H9 (cell line): ENCODE results near the gene GPR153. TPM values are rescaled to one million over a fixed set of nuclear protein-coding genes. Genes with fewer than 3 reads are reported as not detected.

Experiments used
- DNase-seq: peaks from one replicate; pipeline ENCODE4 v3.0.0-alpha.2; 2017
- H2AFZ ChIP-seq: one replicate; pipeline ENCODE4 v1.6.1; 2013; ENCODE audit warnings: mild to moderate bottlenecking, low read length, control low read depth, moderate library complexity
- H2AK5ac ChIP-seq: 2 replicates; pipeline ENCODE4 v1.6.1; 2013; ENCODE audit warnings: low read length, control low read depth, mixed read lengths; ENCODE audit not compliant: insufficient read length
- H2BK120ac ChIP-seq: one replicate; pipeline ENCODE4 v1.6.1; 2013; ENCODE audit warnings: low read depth, mild to moderate bottlenecking, low read length, control low read depth, inconsistent platforms; ENCODE audit not compliant: poor library complexity, severe bottlenecking
- H2BK12ac ChIP-seq: 2 replicates; pipeline ENCODE4 v1.6.1; 2013; ENCODE audit warnings: low read length, control low read depth, mixed read lengths, low read depth; ENCODE audit not compliant: insufficient read length
- H2BK15ac ChIP-seq: 2 replicates; pipeline ENCODE4 v1.6.1; 2013; ENCODE audit warnings: low read depth, low read length, control low read depth
- H2BK20ac ChIP-seq: one replicate; pipeline ENCODE4 v1.6.1; 2013; ENCODE audit warnings: low read depth, mild to moderate bottlenecking, low read length, control low read depth, inconsistent platforms; ENCODE audit not compliant: poor library complexity, severe bottlenecking
- H2BK5ac ChIP-seq: 2 replicates; pipeline ENCODE4 v1.6.1; 2013; ENCODE audit warnings: low read length, control low read depth, mixed read lengths; ENCODE audit not compliant: insufficient read length
- H3K14ac ChIP-seq: 2 replicates; pipeline ENCODE4 v1.6.1; 2013; ENCODE audit warnings: low read length, control low read depth; ENCODE audit not compliant: insufficient read depth
- H3K18ac ChIP-seq: 2 replicates; pipeline ENCODE4 v1.6.1; 2013; ENCODE audit warnings: low read depth, mild to moderate bottlenecking, mixed read lengths, low read length, control low read depth; ENCODE audit not compliant: insufficient read length
- H3K23ac ChIP-seq: 2 replicates; pipeline ENCODE4 v1.6.1; 2013; ENCODE audit warnings: low read length, control low read depth, mixed read lengths, low read depth; ENCODE audit not compliant: insufficient read length
- H3K23me2 ChIP-seq: 2 replicates; pipeline ENCODE4 v1.6.1; 2013; ENCODE audit warnings: low read depth, mild to moderate bottlenecking, mixed read lengths, low read length, control low read depth; ENCODE audit not compliant: insufficient read length, poor library complexity, severe bottlenecking
- H3K27ac ChIP-seq: 2 replicates; pipeline ENCODE4 v1.5.1; 2013; ENCODE audit warnings: low read length, control low read depth, mixed read lengths, low read depth; ENCODE audit not compliant: insufficient read length
- H3K27me3 ChIP-seq: 2 replicates; pipeline ENCODE4 v1.6.1; 2013; ENCODE audit warnings: low read length, control low read depth, inconsistent platforms; ENCODE audit not compliant: insufficient read depth
- H3K4ac ChIP-seq: 2 replicates; pipeline ENCODE4 v1.6.1; 2013; ENCODE audit warnings: low read depth, mild to moderate bottlenecking, control low read depth, inconsistent platforms, low read length, moderate library complexity
- H3K4me1 ChIP-seq: 2 replicates; pipeline ENCODE4 v1.6.1; 2013; ENCODE audit warnings: low read length, control low read depth, inconsistent platforms; ENCODE audit not compliant: insufficient read depth
- H3K4me2 ChIP-seq: 2 replicates; pipeline ENCODE4 v1.6.1; 2013; ENCODE audit warnings: low read length, control low read depth, mixed read lengths; ENCODE audit not compliant: insufficient read length, insufficient read depth
- H3K56ac ChIP-seq: 2 replicates; pipeline ENCODE4 v1.6.1; 2013; ENCODE audit warnings: low read depth, mild to moderate bottlenecking, mixed read lengths, low read length, control low read depth; ENCODE audit not compliant: insufficient read length
- H3K79me1 ChIP-seq: 2 replicates; pipeline ENCODE4 v1.6.1; 2013; ENCODE audit warnings: low read depth, mild to moderate bottlenecking, moderate library complexity, low read length, control low read depth, inconsistent platforms; ENCODE audit not compliant: insufficient read depth, poor library complexity, severe bottlenecking
- H3K79me2 ChIP-seq: 2 replicates; pipeline ENCODE4 v1.6.1; 2013; ENCODE audit warnings: low read length, control low read depth, inconsistent platforms; ENCODE audit not compliant: insufficient read depth
- H3K9ac ChIP-seq: 2 replicates; pipeline ENCODE4 v1.6.1; 2013; ENCODE audit warnings: low read length, control low read depth, mixed read lengths; ENCODE audit not compliant: insufficient read length; ENCODE audit errors: extremely low read depth
- H3K9me3 ChIP-seq: one replicate; pipeline ENCODE4 v1.6.1; 2013; ENCODE audit warnings: low read depth, low read length, inconsistent platforms; ENCODE audit not compliant: control insufficient read depth
- H3T11ph ChIP-seq: one replicate; pipeline ENCODE4 v1.6.1; 2013; ENCODE audit warnings: mild to moderate bottlenecking, low read length, control low read depth, inconsistent platforms
- H4K20me1 ChIP-seq: one replicate; pipeline ENCODE4 v1.6.1; 2013; ENCODE audit not compliant: control insufficient read depth, insufficient read length, insufficient read depth
- H4K5ac ChIP-seq: 2 replicates; pipeline ENCODE4 v1.6.1; 2013; ENCODE audit warnings: low read depth, mild to moderate bottlenecking, mixed read lengths, low read length, control low read depth; ENCODE audit not compliant: insufficient read length
- H4K8ac ChIP-seq: replicated peaks from 2 replicates; pipeline ENCODE4 v1.6.1; 2013; ENCODE audit warnings: low read length, control low read depth, mixed read lengths, low read depth; ENCODE audit not compliant: insufficient read length
- H4K91ac ChIP-seq: 2 replicates; pipeline ENCODE4 v1.6.1; 2013; ENCODE audit warnings: low read depth, mild to moderate bottlenecking, moderate library complexity, mixed read lengths, low read length, control low read depth; ENCODE audit not compliant: insufficient read length
- H3K27ac Mint-ChIP-seq, 3 experiments: 2 replicates in 2 of 3; 3 replicates in 1 of 3; pipeline ENCODE4 v1.8.0; 2020 to 2021; ENCODE audit warnings: mixed read lengths in 3 of 3, mild to moderate bottlenecking in 1 of 3, moderate library complexity in 1 of 3
- H3K27me3 Mint-ChIP-seq: 2 replicates; pipeline ENCODE4 v1.8.0; 2021; ENCODE audit warnings: low read depth, mild to moderate bottlenecking, moderate library complexity, mixed read lengths
- H3K36me3 Mint-ChIP-seq, 3 experiments: 2 replicates in 2 of 3; 3 replicates in 1 of 3; pipeline ENCODE4 v1.8.0; 2020 to 2021; ENCODE audit warnings: low read depth in 3 of 3, mixed read lengths in 3 of 3; ENCODE audit not compliant: insufficient read depth in 1 of 3
- H3K4me1 Mint-ChIP-seq, 2 experiments: 2 replicates each; pipeline ENCODE4 v1.8.0; 2020; ENCODE audit warnings: mixed read lengths in 2 of 2
- H3K4me3 Mint-ChIP-seq, 2 experiments: 2 replicates in 1 of 2; 3 replicates in 1 of 2; pipeline ENCODE4 v1.8.0; 2020 to 2021; ENCODE audit warnings: mild to moderate bottlenecking in 2 of 2, mixed read lengths in 2 of 2, moderate library complexity in 1 of 2
- H3K9me3 Mint-ChIP-seq, 2 experiments: 2 replicates in 1 of 2; 3 replicates in 1 of 2; pipeline ENCODE4 v1.8.0; 2020; ENCODE audit warnings: mild to moderate bottlenecking in 2 of 2, mixed read lengths in 2 of 2, moderate library complexity in 1 of 2
- CTCF ChIP-seq: fragments of 200-600 bp; sonication (generic); conservative IDR thresholded peaks from 3 replicates; pipeline ENCODE4 v1.8.0; 2021; ENCODE audit warnings: antibody characterized with exemption, mild to moderate bottlenecking
- WGBS: extraction: QIAGEN DNeasy Blood & Tissue Kit; methylation state at CpG from one replicate; pipeline ENCODE4 v1.1.7; 2013; ENCODE audit warnings: missing lambda C conversion rate, low lambda C conversion rate, mixed read lengths; ENCODE audit not compliant: insufficient read length; ENCODE audit errors: extremely low coverage; 5-methylcytosine and 5-hydroxymethylcytosine counted together
- total RNA-seq: library from RNA; stranded (reverse); gene quantifications from 2 replicates; pipeline ENCODE4 v1.2.1, GENCODE V29; 2021

The GPR153 gene
- total RNA-seq, 1 experiment from 2014 or later: 8.9 TPM

- no peaks in the 10 kb centered on the region for H4K20me1 ChIP-seq
- Mint-ChIP-seq H3K4me1 (no peaks in the 10 kb centered on the region), H3K4me3 (no peak overlapping the region), H3K27ac (no peak overlapping the region), H3K36me3 (peaks cover 0 to 8% (median 4%) of the 10 kb centered on the region in 3 experiments; a peak in 2 of 7 replicates), H3K27me3 (no peaks in the 10 kb centered on the region), H3K9me3 (no peaks in the 10 kb centered on the region)
- H2BK120ac ChIP-seq: no peak overlapping the region
- H4K91ac ChIP-seq: no peak overlapping the region
- no peak overlapping the region for H3T11ph ChIP-seq
- H3K4me1 ChIP-seq: no peaks in the 10 kb centered on the region
- H3K23ac ChIP-seq: no peak overlapping the region
- H2BK15ac ChIP-seq: no peak overlapping the region
- H3K79me2 ChIP-seq: no peaks in the 10 kb centered on the region
- no peak overlapping the region for H3K4ac ChIP-seq
- H2AK5ac ChIP-seq: no peak overlapping the region
- H3K56ac ChIP-seq: no peak overlapping the region
- H3K23me2 ChIP-seq: no peaks in the 10 kb centered on the region
- no peak overlapping the region for H2BK20ac ChIP-seq
- no peak overlapping the region for H3K14ac ChIP-seq
- H2BK12ac ChIP-seq: no peak overlapping the region
- H3K27me3 ChIP-seq: no peaks in the 10 kb centered on the region
- no peak overlapping the region for H3K4me2 ChIP-seq
- no peak for TF ChIP-seq CTCF
- H3K79me1 ChIP-seq: no peaks in the 10 kb centered on the region
- H3K27ac ChIP-seq: no peak overlapping the region
- no peaks in the 10 kb centered on the region for H3K9me3 ChIP-seq
- H3K9ac ChIP-seq: no peak overlapping the region
- no peak overlapping the region for H3K18ac ChIP-seq
- WGBS: no CpG with 5 or more reads among the region's 8 CpGs
- no peak overlapping the region for H2AFZ ChIP-seq
- no peak overlapping the region for H4K5ac ChIP-seq
- H4K8ac ChIP-seq: no peak overlapping the region
- no peak for DNase-seq
- no peak overlapping the region for H2BK5ac ChIP-seq
Observed at GRCh38 chr1:6286266-6286665, 25.4 kb upstream of the GPR153 start.
